Natural killer cell (primary cell): Measurements from ENCODE around the gene ASIC2. TPM values are rescaled to one million over a fixed set of nuclear protein-coding genes. Genes with fewer than 3 reads are reported as not detected.

Experiments used
- ATAC-seq, 3 donors: fragments of 150-1000 bp in 2 of 3; fragments of 200-7000 bp in 1 of 3; cut with Tn5 transposase; 1 replicate in 1 of 3; 2 replicates in 2 of 3; pipeline ENCODE4 v1.10.0; 2021; ENCODE audit warnings: mild to moderate bottlenecking in 2 of 3, moderate library complexity in 2 of 3
- DNase-seq, 2 donors: peaks; one replicate each; pipeline versions ENCODE4 v3.0.0 to v3.0.0-alpha.2; 2013 to 2021; ENCODE audit warnings: mixed read lengths in 1 of 2
- H3K27ac ChIP-seq: one replicate; pipeline ENCODE4 v1.5.1; 2013; ENCODE audit warnings: mild to moderate bottlenecking, low read length
- H3K27me3 ChIP-seq: one replicate; pipeline ENCODE4 v1.6.1; 2013; ENCODE audit warnings: low read length; ENCODE audit not compliant: control insufficient read depth, insufficient read depth
- H3K36me3 ChIP-seq: one replicate; pipeline ENCODE4 v1.6.1; 2013; ENCODE audit warnings: low read length; ENCODE audit not compliant: control insufficient read depth, insufficient read depth
- H3K4me1 ChIP-seq: one replicate; pipeline ENCODE4 v1.6.1; 2013; ENCODE audit warnings: low read length; ENCODE audit not compliant: control insufficient read depth, insufficient read depth
- H3K4me3 ChIP-seq: one replicate; pipeline ENCODE4 v1.5.1; 2013; ENCODE audit warnings: low read length
- H3K9me3 ChIP-seq: one replicate; pipeline ENCODE4 v1.6.1; 2013; ENCODE audit warnings: low read length; ENCODE audit not compliant: control insufficient read depth, insufficient read depth
- H3K27ac Mint-ChIP-seq, 2 donors: one replicate each; pipeline ENCODE4 v1.8.0; 2022; ENCODE audit warnings: mild to moderate bottlenecking in 2 of 2, mixed read lengths in 2 of 2, moderate library complexity in 1 of 2
- H3K27me3 Mint-ChIP-seq, 2 donors: one replicate each; pipeline ENCODE4 v1.8.0; 2022; ENCODE audit warnings: low read depth in 2 of 2, mixed read lengths in 2 of 2
- H3K36me3 Mint-ChIP-seq: one replicate; pipeline ENCODE4 v1.8.0; 2022; ENCODE audit warnings: mixed read lengths
- H3K4me1 Mint-ChIP-seq, 2 donors: one replicate each; pipeline ENCODE4 v1.8.0; 2022; ENCODE audit warnings: mixed read lengths in 2 of 2
- H3K4me3 Mint-ChIP-seq: one replicate; pipeline ENCODE4 v1.8.0; 2022; ENCODE audit warnings: mild to moderate bottlenecking, moderate library complexity, mixed read lengths
- H3K9me3 Mint-ChIP-seq, 2 donors: one replicate each; pipeline ENCODE4 v1.8.0; 2022; ENCODE audit warnings: mixed read lengths in 2 of 2
- CTCF ChIP-seq: fragments of 200-600 bp; IDR thresholded peaks from one replicate; pipeline ENCODE4 v1.8.0; 2022; ENCODE audit warnings: antibody characterized with exemption
- WGBS: methylation state at CpG from one replicate; pipeline ENCODE4 v1.1.7; 2013; ENCODE audit warnings: missing lambda C conversion rate; ENCODE audit not compliant: insufficient coverage; 5-methylcytosine and 5-hydroxymethylcytosine counted together
- intact Hi-C: fragments of 100-400 bp; cut with micrococcal nuclease; formaldehyde crosslinking; loops from one replicate; pipeline ENCODE4 v1.14.2; 2022
- total RNA-seq, 4 donors: library from RNA; stranded (reverse); fragments of 120-200 nt in 1 of 4; gene quantifications; one replicate each; pipeline versions ENCODE4 v1.2.3 to v1.2.4, GENCODE V29; 2013 to 2022

ASIC2 gene
- total RNA-seq, 3 donors from 2014 or later (not counting 1 experiment from before 2014, with no cell fraction given): not detected

- H3K4me1 Mint-ChIP-seq: no peaks in the 10 kb centered on the region
- ATAC-seq (no peak), DNase-seq (no peak)
- no peak for TF ChIP-seq CTCF
- Histone ChIP-seq H3K36me3 (no peaks in the 10 kb centered on the region), H3K4me3 (no peak overlapping the region), H3K27me3 (no peaks in the 10 kb centered on the region), H3K4me1 (no peaks in the 10 kb centered on the region), H3K9me3 (no peaks in the 10 kb centered on the region), H3K27ac (no peak overlapping the region)
- peaks cover 6 to 10% of the 10 kb centered on the region in 2 donors for H3K27me3 Mint-ChIP-seq
- no peak overlapping the region for H3K27ac Mint-ChIP-seq
- H3K4me3 Mint-ChIP-seq: no peak overlapping the region
- WGBS: 80% methylated on average over 4 of the region's 5 CpGs
- intact Hi-C loops: no loop called here
- H3K36me3 Mint-ChIP-seq: no peaks in the 10 kb centered on the region
- H3K9me3 Mint-ChIP-seq: no peaks in the 10 kb centered on the region
Measured at GRCh38 chr17:33198954-33199353, 94.1 kb downstream of the ASIC2 start.

- no peak overlapping the region for H3K4me3 ChIP-seq
- H3K36me3 ChIP-seq: no peaks in the 10 kb centered on the region
- no peaks in the 10 kb centered on the region for H3K36me3 Mint-ChIP-seq
- H3K27me3 Mint-ChIP-seq: peaks cover 9 to 16% of the 10 kb centered on the region in 2 donors
- no peaks in the 10 kb centered on the region for H3K9me3 ChIP-seq
- intact Hi-C loops: no loop called here
- H3K9me3 Mint-ChIP-seq: no peaks in the 10 kb centered on the region
- 89% methylated on average over 2 of the region's 2 CpGs for WGBS
- no peak overlapping the region for H3K27ac Mint-ChIP-seq
- no peaks in the 10 kb centered on the region for H3K4me1 Mint-ChIP-seq
- H3K4me1 ChIP-seq: no peaks in the 10 kb centered on the region
- ATAC-seq (no peak), DNase-seq (no peak)
- no peaks in the 10 kb centered on the region for H3K27me3 ChIP-seq
- H3K27ac ChIP-seq: no peak overlapping the region
- no peak overlapping the region for H3K4me3 Mint-ChIP-seq
- no peak for TF ChIP-seq CTCF
Measured at GRCh38 chr17:33197342-33197741, 95.8 kb downstream of the ASIC2 start.

GRCh38 chr17:33196883-33197282, 96.2 kb downstream of the ASIC2 start:
- no peak overlapping the region for H3K27ac ChIP-seq
- Mint-ChIP-seq H3K9me3 (no peaks in the 10 kb centered on the region), H3K27me3 (peaks cover 9 to 16% of the 10 kb centered on the region in 2 donors), H3K4me3 (no peak overlapping the region), H3K4me1 (no peaks in the 10 kb centered on the region), H3K27ac (no peak overlapping the region), H3K36me3 (no peaks in the 10 kb centered on the region)
- ATAC-seq (no peak), DNase-seq (no peak)
- no peaks in the 10 kb centered on the region for H3K27me3 ChIP-seq
- no peaks in the 10 kb centered on the region for H3K9me3 ChIP-seq
- no peaks in the 10 kb centered on the region for H3K36me3 ChIP-seq
- intact Hi-C loops: no loop called here
- H3K4me3 ChIP-seq: no peak overlapping the region
- 88% methylated on average over 2 of the region's 2 CpGs for WGBS
- no peaks in the 10 kb centered on the region for H3K4me1 ChIP-seq
- no peak for TF ChIP-seq CTCF
